OCI-LY3 (cell line): ENCODE data around the gene TLCD1.

Experiments used
- CTCF ChIP-seq: fragments of 200-600, 300-600 bp; sonication (generic); IDR thresholded peaks from 2 replicates; pipeline ENCODE4 v1.5.1; 2014; ENCODE audit warnings: antibody characterized with exemption, low read length, low read depth
- EZH2phosphoT487 ChIP-seq: fragments of 200-600 bp; shearing (Covaris generic); IDR thresholded peaks from 2 replicates; pipeline ENCODE4 v1.6.1; 2018; ENCODE audit warnings: antibody characterized with exemption, mixed run types, low read depth

- TF ChIP-seq CTCF (no peak), EZH2phosphoT487 (no peak)
Observed at GRCh38 chr17:28744972-28745785, 19.1 kb upstream of the TLCD1 start.
